ENCODE data around the gene ZNF423. TPM values are rescaled to one million over a fixed set of nuclear protein-coding genes. Genes with fewer than 3 reads are reported as not detected.

Gene ZNF423
- total and polyA plus RNA-seq, 2 of the 13 experiments (the other 11 are each of a cell fraction or from before 2014, with no cell fraction given) = 0.07 to 0.31 TPM

DNA sequence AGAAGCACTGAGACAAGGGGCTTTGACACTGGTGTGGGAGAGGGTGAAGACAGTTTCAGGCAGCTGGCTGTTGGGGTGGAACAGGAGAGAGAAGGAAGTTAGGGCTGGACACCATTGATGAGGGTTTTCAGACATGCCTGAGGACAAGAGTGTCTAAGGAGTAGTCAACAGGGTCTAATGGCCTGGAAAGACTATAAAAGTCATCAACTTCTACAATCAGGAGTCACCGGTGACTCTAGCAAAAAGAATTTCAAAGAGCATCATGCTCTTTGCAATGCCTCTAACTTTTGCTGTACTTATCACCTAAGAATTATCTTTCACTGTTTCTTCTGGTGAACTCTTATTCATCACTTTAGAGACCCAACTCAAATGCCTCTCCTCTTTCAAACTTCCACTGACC is 268.4 kb downstream of the ZNF423 start (continued):
- TF ChIP-seq, protein P1, sequence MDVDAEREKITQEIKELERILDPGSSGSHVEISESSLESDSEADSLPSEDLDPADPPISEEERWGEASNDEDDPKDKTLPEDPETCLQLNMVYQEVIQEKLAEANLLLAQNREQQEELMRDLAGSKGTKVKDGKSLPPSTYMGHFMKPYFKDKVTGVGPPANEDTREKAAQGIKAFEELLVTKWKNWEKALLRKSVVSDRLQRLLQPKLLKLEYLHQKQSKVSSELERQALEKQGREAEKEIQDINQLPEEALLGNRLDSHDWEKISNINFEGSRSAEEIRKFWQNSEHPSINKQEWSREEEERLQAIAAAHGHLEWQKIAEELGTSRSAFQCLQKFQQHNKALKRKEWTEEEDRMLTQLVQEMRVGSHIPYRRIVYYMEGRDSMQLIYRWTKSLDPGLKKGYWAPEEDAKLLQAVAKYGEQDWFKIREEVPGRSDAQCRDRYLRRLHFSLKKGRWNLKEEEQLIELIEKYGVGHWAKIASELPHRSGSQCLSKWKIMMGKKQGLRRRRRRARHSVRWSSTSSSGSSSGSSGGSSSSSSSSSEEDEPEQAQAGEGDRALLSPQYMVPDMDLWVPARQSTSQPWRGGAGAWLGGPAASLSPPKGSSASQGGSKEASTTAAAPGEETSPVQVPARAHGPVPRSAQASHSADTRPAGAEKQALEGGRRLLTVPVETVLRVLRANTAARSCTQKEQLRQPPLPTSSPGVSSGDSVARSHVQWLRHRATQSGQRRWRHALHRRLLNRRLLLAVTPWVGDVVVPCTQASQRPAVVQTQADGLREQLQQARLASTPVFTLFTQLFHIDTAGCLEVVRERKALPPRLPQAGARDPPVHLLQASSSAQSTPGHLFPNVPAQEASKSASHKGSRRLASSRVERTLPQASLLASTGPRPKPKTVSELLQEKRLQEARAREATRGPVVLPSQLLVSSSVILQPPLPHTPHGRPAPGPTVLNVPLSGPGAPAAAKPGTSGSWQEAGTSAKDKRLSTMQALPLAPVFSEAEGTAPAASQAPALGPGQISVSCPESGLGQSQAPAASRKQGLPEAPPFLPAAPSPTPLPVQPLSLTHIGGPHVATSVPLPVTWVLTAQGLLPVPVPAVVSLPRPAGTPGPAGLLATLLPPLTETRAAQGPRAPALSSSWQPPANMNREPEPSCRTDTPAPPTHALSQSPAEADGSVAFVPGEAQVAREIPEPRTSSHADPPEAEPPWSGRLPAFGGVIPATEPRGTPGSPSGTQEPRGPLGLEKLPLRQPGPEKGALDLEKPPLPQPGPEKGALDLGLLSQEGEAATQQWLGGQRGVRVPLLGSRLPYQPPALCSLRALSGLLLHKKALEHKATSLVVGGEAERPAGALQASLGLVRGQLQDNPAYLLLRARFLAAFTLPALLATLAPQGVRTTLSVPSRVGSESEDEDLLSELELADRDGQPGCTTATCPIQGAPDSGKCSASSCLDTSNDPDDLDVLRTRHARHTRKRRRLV (CRISPR knock-in tag; IDR thresholded peaks at IDR 0.05) = no peak
- TF ChIP-seq SIX4 (CRISPR knock-in tag; IDR thresholded peaks at IDR 0.05) = no peak

DNA sequence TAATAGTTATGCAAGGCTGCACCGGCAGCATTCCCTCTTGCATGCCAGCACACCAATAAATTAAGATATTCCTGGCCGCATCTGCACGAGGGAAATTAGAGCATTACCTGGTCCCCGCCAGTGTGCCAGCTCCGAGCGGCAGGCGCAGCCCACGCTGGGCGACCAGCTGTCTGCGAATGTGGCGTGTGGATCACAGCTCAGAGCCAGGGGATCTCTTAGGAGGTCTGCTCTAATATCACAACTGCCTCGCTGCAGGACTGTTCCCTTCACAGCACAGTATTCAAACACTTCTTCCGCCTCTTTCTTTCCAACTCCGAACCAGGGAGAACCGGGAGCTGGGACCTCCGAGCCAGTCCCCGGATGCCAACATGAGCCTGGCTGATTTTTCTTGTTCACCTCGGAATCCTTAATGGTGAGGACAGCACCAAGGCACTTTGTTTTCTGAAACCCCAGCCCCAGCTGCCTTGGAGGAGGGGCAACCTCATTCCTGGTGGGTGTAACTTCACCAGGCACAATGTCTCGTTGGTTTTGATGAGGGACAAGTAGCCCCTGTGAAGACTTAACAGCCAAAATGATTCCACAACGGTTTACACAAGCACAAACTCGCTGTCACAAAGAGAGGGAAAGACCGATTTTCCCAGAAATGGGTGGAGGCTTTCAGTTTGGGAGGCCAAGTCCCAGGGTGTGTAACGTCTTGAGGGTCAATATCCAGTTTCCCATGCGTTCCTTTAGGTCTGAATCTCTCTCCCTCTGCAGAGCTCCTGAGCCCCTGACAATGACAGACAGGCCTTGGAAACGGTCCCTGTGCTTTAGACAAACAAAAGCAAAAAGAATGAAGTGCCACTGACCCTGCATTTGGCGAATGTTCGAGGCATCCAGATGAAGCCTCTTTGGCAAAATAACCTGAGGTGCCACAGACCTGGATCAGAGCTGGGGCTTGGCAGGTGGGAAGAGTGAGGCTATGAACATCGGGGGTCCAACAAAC is 269.2 kb downstream of the ZNF423 start:
- ChIA-PET CTCF (ENCODE audit: low intra/inter-chr PET ratio, low total read pairs) (no interaction called here), POLR2A (no interaction called here)
- ATAC-seq = no peak
- H2AFZ ChIP-seq (ENCODE audit: low read length) = no peak overlapping the region
- intact Hi-C loops (cut with micrococcal nuclease; ENCODE audit: unreplicated experiment) = no loop called here
- H3K27me3 ChIP-seq (ENCODE audit: control insufficient read depth in 1 of 2, insufficient read depth in 2 of 2, low read length in 2 of 2) = peaks cover 0 to 12% of the 10 kb centered on the region in 2 experiments; a peak in 2 of 5 replicates
- DNase-seq (ENCODE audit: low spot score) = no peak
- no peak overlapping the region for H3K27ac ChIP-seq (ENCODE audit: extremely low read length, insufficient read depth, low read length)
- H3K79me2 ChIP-seq (ENCODE audit: insufficient read depth, low read length) = no peaks in the 10 kb centered on the region
- H3K36me3 ChIP-seq (replicated peaks in 1 of 2; ENCODE audit: control insufficient read depth in 1 of 2, insufficient read depth in 2 of 2, low read length in 2 of 2) = no peaks in the 10 kb centered on the region
- no peaks in the 10 kb centered on the region for H3K4me1 ChIP-seq (ENCODE audit: insufficient read depth, low read length)
- WGBS (ENCODE audit: low lambda C conversion rate) = 41% methylated on average over 28 of the region's 28 CpGs
- no peak overlapping the region for H3K9ac ChIP-seq (ENCODE audit: insufficient read depth, low read depth, low read length)
- H3K4me3 ChIP-seq (replicated peaks in 1 of 3; ENCODE audit: insufficient read depth in 1 of 3, low read depth in 2 of 3, low read length in 3 of 3) = no peak overlapping the region
- TF ChIP-seq ZNF292 (CRISPR knock-in tag; IDR thresholded peaks at IDR 0.05; ENCODE audit: borderline replicate concordance, low read depth) = no peak
- TF ChIP-seq NKX3-1 (CRISPR knock-in tag; IDR thresholded peaks at IDR 0.05) = no peak
- TF ChIP-seq CREM (IDR thresholded peaks at IDR 0.05) = no peak
- no peak for TF ChIP-seq CREM (CRISPR knock-in tag; IDR thresholded peaks at IDR 0.05)
- TF ChIP-seq ZNF792 (CRISPR knock-in tag; IDR thresholded peaks at IDR 0.05) = no peak
- TF ChIP-seq, protein P2, sequence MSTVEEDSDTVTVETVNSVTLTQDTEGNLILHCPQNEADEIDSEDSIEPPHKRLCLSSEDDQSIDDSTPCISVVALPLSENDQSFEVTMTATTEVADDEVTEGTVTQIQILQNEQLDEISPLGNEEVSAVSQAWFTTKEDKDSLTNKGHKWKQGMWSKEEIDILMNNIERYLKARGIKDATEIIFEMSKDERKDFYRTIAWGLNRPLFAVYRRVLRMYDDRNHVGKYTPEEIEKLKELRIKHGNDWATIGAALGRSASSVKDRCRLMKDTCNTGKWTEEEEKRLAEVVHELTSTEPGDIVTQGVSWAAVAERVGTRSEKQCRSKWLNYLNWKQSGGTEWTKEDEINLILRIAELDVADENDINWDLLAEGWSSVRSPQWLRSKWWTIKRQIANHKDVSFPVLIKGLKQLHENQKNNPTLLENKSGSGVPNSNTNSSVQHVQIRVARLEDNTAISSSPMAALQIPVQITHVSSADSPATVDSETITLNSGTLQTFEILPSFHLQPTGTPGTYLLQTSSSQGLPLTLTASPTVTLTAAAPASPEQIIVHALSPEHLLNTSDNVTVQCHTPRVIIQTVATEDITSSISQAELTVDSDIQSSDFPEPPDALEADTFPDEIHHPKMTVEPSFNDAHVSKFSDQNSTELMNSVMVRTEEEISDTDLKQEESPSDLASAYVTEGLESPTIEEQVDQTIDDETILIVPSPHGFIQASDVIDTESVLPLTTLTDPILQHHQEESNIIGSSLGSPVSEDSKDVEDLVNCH (CRISPR knock-in tag; IDR thresholded peaks at IDR 0.05) = no peak
- TF ChIP-seq ZNF577 (CRISPR knock-in tag; IDR thresholded peaks at IDR 0.05; ENCODE audit: borderline replicate concordance, low read depth) = no peak
- no peak for TF ChIP-seq ZNF224 (CRISPR knock-in tag; IDR thresholded peaks at IDR 0.05)
- TF ChIP-seq JUNB (CRISPR knock-in tag; IDR thresholded peaks at IDR 0.05; ENCODE audit: borderline replicate concordance) = no peak
- TF ChIP-seq SALL2 (CRISPR knock-in tag; IDR thresholded peaks at IDR 0.05) = no peak
- TF ChIP-seq, protein P3, sequence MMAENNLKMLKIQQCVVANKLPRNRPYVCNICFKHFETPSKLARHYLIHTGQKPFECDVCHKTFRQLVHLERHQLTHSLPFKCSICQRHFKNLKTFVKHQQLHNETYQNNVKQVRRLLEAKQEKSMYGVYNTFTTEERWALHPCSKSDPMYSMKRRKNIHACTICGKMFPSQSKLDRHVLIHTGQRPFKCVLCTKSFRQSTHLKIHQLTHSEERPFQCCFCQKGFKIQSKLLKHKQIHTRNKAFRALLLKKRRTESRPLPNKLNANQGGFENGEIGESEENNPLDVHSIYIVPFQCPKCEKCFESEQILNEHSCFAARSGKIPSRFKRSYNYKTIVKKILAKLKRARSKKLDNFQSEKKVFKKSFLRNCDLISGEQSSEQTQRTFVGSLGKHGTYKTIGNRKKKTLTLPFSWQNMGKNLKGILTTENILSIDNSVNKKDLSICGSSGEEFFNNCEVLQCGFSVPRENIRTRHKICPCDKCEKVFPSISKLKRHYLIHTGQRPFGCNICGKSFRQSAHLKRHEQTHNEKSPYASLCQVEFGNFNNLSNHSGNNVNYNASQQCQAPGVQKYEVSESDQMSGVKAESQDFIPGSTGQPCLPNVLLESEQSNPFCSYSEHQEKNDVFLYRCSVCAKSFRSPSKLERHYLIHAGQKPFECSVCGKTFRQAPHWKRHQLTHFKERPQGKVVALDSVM (CRISPR knock-in tag; IDR thresholded peaks at IDR 0.05) = no peak
- in situ Hi-C loops (cut with HindIII; ENCODE audit: extremely low pct_ligation_motif_present, low pct_unique_long_range_greater_than_20kb) = no loop called here
- no peak for FAIRE-seq
- no peak overlapping the region for H3K4me2 ChIP-seq (ENCODE audit: low read depth, low read length)
- no peaks in the 10 kb centered on the region for H3K9me3 ChIP-seq (ENCODE audit: low read length)
- H4K20me1 ChIP-seq (ENCODE audit: insufficient read depth, low read length) = no peaks in the 10 kb centered on the region
- BruUV-seq (replicated peaks) = no TSS peak

Measured in HepG2 (cell line).